HCT116 (cell line): Measurements from ENCODE around the gene NLRP12. TPM values are rescaled to one million over a fixed set of nuclear protein-coding genes. Genes with fewer than 3 reads are reported as not detected.
"Not testable (repeated sequence)": the region's sequence is repeated elsewhere in the genome, so short reads cannot be mapped to it uniquely, and the experiment has no call there.

Experiments used
- ATAC-seq: fragments of 200-7000 bp; cut with Tn5 transposase; 2 replicates; pipeline ENCODE4 v1.9.1; 2020; ENCODE audit warnings: mild to moderate bottlenecking, moderate library complexity
- BruUV-seq: library from RNA; stranded (reverse); fragments of 400-500 nt; replicated peaks from 2 replicates; lab custom pipeline; 2021; lab: Mats Ljungman, UMichigan
- CTCF ChIA-PET: fragments of 300-600 bp; sonication (Branson Sonifier 250); formaldehyde crosslinking; loops from one replicate; lab custom pipeline; 2021; ENCODE audit warnings: antibody characterized with exemption; lab: Charles Lee
- POLR2A ChIA-PET: fragments of 300-600, 350-600 bp; sonication (Branson Sonifier 250); formaldehyde crosslinking; loops from one replicate; lab custom pipeline; 2021; ENCODE audit warnings: antibody characterized with exemption; lab: Charles Lee
- RAD21 ChIA-PET, 2 experiments: fragments of 300-600 bp; sonication (Branson Sonifier 250); formaldehyde crosslinking; loops; one replicate each; lab custom pipeline; 2023; ENCODE audit warnings: low total read pairs in 2 of 2; ENCODE audit not compliant: uncharacterized antibody in 2 of 2, unreplicated experiment in 2 of 2, low non-redundant PET in 1 of 2; lab: Charles Lee
- DNase-seq: peaks from one replicate; pipeline ENCODE4 v3.0.0-alpha.2; 2010; ENCODE audit warnings: low read depth, low spot score
- H2AFZ ChIP-seq: fragments of 200-600 bp; shearing (Covaris generic), sonication (generic); 2 replicates; pipeline ENCODE4 v1.6.1; 2017; ENCODE audit warnings: low read depth, mixed run types, mixed read lengths, antibody characterized with exemption, low read length; ENCODE audit not compliant: poor library complexity, severe bottlenecking
- H3K27ac ChIP-seq: 2 replicates; pipeline ENCODE4 v1.5.1; 2012; ENCODE audit warnings: low read depth, low read length
- H3K27me3 ChIP-seq: fragments of 200-600 bp; sonication (generic); 2 replicates; pipeline ENCODE4 v1.6.1; 2016; ENCODE audit warnings: mixed run types, low read length, mixed read lengths; ENCODE audit not compliant: insufficient read depth
- H3K36me3 ChIP-seq, 2 experiments: fragments of 200-500 bp in 1 of 2; fragments of 200-600 bp in 1 of 2; sonication (Bioruptor generic) in 1 of 2; sonication (generic) in 1 of 2; 2 replicates each; pipeline versions ENCODE4 v1.5.1 to v1.6.1; 2014 to 2016; ENCODE audit warnings: low read length in 2 of 2, inconsistent platforms in 1 of 2, mixed read lengths in 1 of 2, mixed run types in 1 of 2; ENCODE audit not compliant: insufficient read depth in 2 of 2, control insufficient read depth in 1 of 2
- H3K4me1 ChIP-seq, 2 experiments: fragments of 200-600 bp in 1 of 2; sonication (generic) in 1 of 2; 2 replicates each; pipeline versions ENCODE4 v1.5.1 to v1.6.1; 2012 to 2017; ENCODE audit warnings: low read length in 2 of 2, inconsistent platforms in 1 of 2, mild to moderate bottlenecking in 1 of 2, mixed read lengths in 1 of 2, mixed run types in 1 of 2, moderate library complexity in 1 of 2; ENCODE audit not compliant: insufficient read depth in 2 of 2, control insufficient read depth in 1 of 2
- H3K4me2 ChIP-seq: fragments of 200-600 bp; sonication (generic); 2 replicates; pipeline ENCODE4 v1.6.1; 2017; ENCODE audit warnings: mixed run types, low read length, mixed read lengths
- H3K4me3 ChIP-seq, 2 experiments: fragments of 200-600 bp in 1 of 2; sonication (generic) in 1 of 2; replicated peaks in 1 of 2; 2 replicates each; pipeline ENCODE4 v1.5.1; 2011 to 2016; ENCODE audit warnings: low read length in 2 of 2, control low read depth in 1 of 2, low read depth in 1 of 2, mild to moderate bottlenecking in 1 of 2, mixed read lengths in 1 of 2, mixed run types in 1 of 2
- H3K79me2 ChIP-seq: fragments of 200-600 bp; sonication (generic); 2 replicates; pipeline ENCODE4 v1.6.1; 2017; ENCODE audit warnings: mild to moderate bottlenecking, mixed run types, low read length, moderate library complexity, mixed read lengths; ENCODE audit not compliant: insufficient read depth
- H3K9ac ChIP-seq: fragments of 200-600 bp; sonication (generic); 2 replicates; pipeline ENCODE4 v1.6.1; 2016; ENCODE audit warnings: low read length, mixed read lengths
- H3K9me2 ChIP-seq: fragments of 200-600 bp; sonication (generic), shearing (Covaris generic); 2 replicates; pipeline ENCODE4 v1.6.1; 2017; ENCODE audit warnings: mixed run types, mild to moderate bottlenecking, moderate library complexity; ENCODE audit not compliant: insufficient read depth
- H3K9me3 ChIP-seq, 2 experiments: fragments of 200-500 bp in 1 of 2; fragments of 200-600 bp in 1 of 2; sonication (Bioruptor generic) in 1 of 2; sonication (generic) in 1 of 2; 2 replicates each; pipeline ENCODE4 v1.6.1; 2014 to 2017; ENCODE audit warnings: low read length in 2 of 2, mixed read lengths in 2 of 2, inconsistent platforms in 1 of 2, low read depth in 1 of 2, mild to moderate bottlenecking in 1 of 2, mixed run types in 1 of 2, moderate library complexity in 1 of 2; ENCODE audit not compliant: control insufficient read depth in 1 of 2, insufficient read depth in 1 of 2
- H4K20me1 ChIP-seq: fragments of 200-600 bp; sonication (generic), shearing (Covaris generic); 2 replicates; pipeline ENCODE4 v1.6.1; 2017; ENCODE audit warnings: mixed run types, mild to moderate bottlenecking, moderate library complexity; ENCODE audit not compliant: insufficient read depth
- ATF3 ChIP-seq: IDR thresholded peaks from 2 replicates; pipeline ENCODE4 v1.6.1; 2012
- CBX3 ChIP-seq: IDR thresholded peaks from 2 replicates; pipeline ENCODE4 v1.6.1; 2012; ENCODE audit warnings: low read depth
- CEBPB ChIP-seq: IDR thresholded peaks from 2 replicates; pipeline ENCODE4 v1.6.1; 2012; ENCODE audit warnings: low read depth
- EGR1 ChIP-seq: IDR thresholded peaks from 2 replicates; pipeline ENCODE4 v1.6.1; 2012; ENCODE audit warnings: low read depth
- EZH2 ChIP-seq: fragments of 200-600 bp; sonication (generic); IDR thresholded peaks from 2 replicates; pipeline ENCODE4 v1.6.1; 2017; ENCODE audit warnings: antibody characterized with exemption, mixed run types
- EZH2phosphoT487 ChIP-seq: fragments of 200-600 bp; IDR thresholded peaks from 2 replicates; pipeline ENCODE4 v1.6.1; 2018; ENCODE audit warnings: antibody characterized with exemption, borderline replicate concordance
- FOSL1 ChIP-seq: IDR thresholded peaks from 2 replicates; pipeline ENCODE4 v1.6.1; 2012; ENCODE audit warnings: low read depth
- POLR2A ChIP-seq: IDR thresholded peaks from 2 replicates; pipeline ENCODE4 v1.7.0; 2011; ENCODE audit warnings: borderline replicate concordance; ENCODE audit not compliant: insufficient read depth, insufficient read length; ENCODE audit errors: extremely low read depth
- SRF ChIP-seq: IDR thresholded peaks from 2 replicates; pipeline ENCODE4 v1.6.1; 2012; ENCODE audit warnings: low read depth
- TCF7L2 ChIP-seq: IDR thresholded peaks from 2 replicates; pipeline ENCODE4 v1.7.0; 2011; ENCODE audit warnings: borderline replicate concordance, inconsistent platforms; ENCODE audit not compliant: insufficient read depth, insufficient read length; ENCODE audit errors: extremely low read depth
- ZBTB33 ChIP-seq: IDR thresholded peaks from 2 replicates; pipeline ENCODE4 v1.6.1; 2011; ENCODE audit warnings: mild to moderate bottlenecking, low read length, moderate library complexity; ENCODE audit not compliant: insufficient replicate concordance; ENCODE audit errors: extremely low read depth
- ZNF274 ChIP-seq: fragments of 200-500 bp; sonication (Bioruptor generic); IDR thresholded peaks from 2 replicates; pipeline ENCODE4 v1.6.1; 2014; ENCODE audit warnings: mild to moderate bottlenecking, low read depth, low read length, inconsistent platforms
- intact Hi-C: fragments of 100-400 bp; cut with micrococcal nuclease; formaldehyde crosslinking; loops from 2 replicates; pipeline ENCODE4 v1.10.0; 2022
- total RNA-seq: library from RNA; stranded (reverse); gene quantifications from one replicate; pipeline ENCODE4 v1.2.1, GENCODE V29; 2021; ENCODE audit not compliant: unreplicated experiment

NLRP12 gene
- total RNA-seq, 1 experiment from 2014 or later: 0.25 TPM

- no TSS peak for BruUV-seq
- Histone ChIP-seq H3K9me3 (no peaks in the 10 kb centered on the region), H3K4me3 (no peak overlapping the region), H3K36me3 (no peaks in the 10 kb centered on the region), H3K27me3 (no peaks in the 10 kb centered on the region), H3K79me2 (no peaks in the 10 kb centered on the region), H2AFZ (no peak overlapping the region), H3K4me1 (peaks cover 0 to 11% of the 10 kb centered on the region in 2 experiments; a peak in 1 of 4 replicates), H3K4me2 (peak overlapping the region; percentile 40), H3K27ac (no peak overlapping the region), H3K9me2 (no peaks in the 10 kb centered on the region), H4K20me1 (no peaks in the 10 kb centered on the region), H3K9ac (no peak overlapping the region)
- ChIA-PET POLR2A (no interaction called here), RAD21 (no interaction called here), CTCF (no interaction called here)
- DNase-seq (no peak), ATAC-seq (peak; percentile 66)
- TF ChIP-seq EZH2: no peak
- TF ChIP-seq POLR2A: no peak
- no peak for TF ChIP-seq ZBTB33
- TF ChIP-seq TCF7L2: no peak
- no peak for TF ChIP-seq FOSL1
- TF ChIP-seq ZNF274: no peak
- intact Hi-C loops: no loop called here
Measured at GRCh38 chr19:53785196-53785889, 38.8 kb downstream of the NLRP12 start.

GRCh38 chr19:53782698-53783097 lies 41.4 kb downstream of the NLRP12 start:
- DNase-seq (no peak), ATAC-seq (no peak)
- H3K27ac ChIP-seq: no peak overlapping the region
- H4K20me1 ChIP-seq: no peaks in the 10 kb centered on the region
- ChIA-PET RAD21 (no interaction called here), POLR2A (no interaction called here), CTCF (interaction anchor here (1.3 kb wide), 1 partner anchor 10 kb away, joined by 4 read pairs; no protein-coding TSS in a partner anchor)
- peaks cover 0 to 11% of the 10 kb centered on the region in 2 experiments; a peak in 1 of 4 replicates for H3K4me1 ChIP-seq
- no peak overlapping the region for H3K4me2 ChIP-seq
- no peaks in the 10 kb centered on the region for H3K9me2 ChIP-seq
- H2AFZ ChIP-seq: no peak overlapping the region
- intact Hi-C loops: no loop called here
- no peaks in the 10 kb centered on the region for H3K36me3 ChIP-seq
- H3K79me2 ChIP-seq: no peaks in the 10 kb centered on the region
- BruUV-seq: no TSS peak
- TF ChIP-seq EZH2 (no peak), SRF (no peak), ATF3 (no peak), CEBPB (no peak), EZH2phosphoT487 (no peak), EGR1 (no peak), CBX3 (no peak), ZNF274 (no peak)
- TF ChIP-seq, all 23 proteins: peak for 0
- H3K9me3 ChIP-seq: no peaks in the 10 kb centered on the region
- H3K9ac ChIP-seq: no peak overlapping the region
- no peaks in the 10 kb centered on the region for H3K27me3 ChIP-seq
- H3K4me3 ChIP-seq: no peak overlapping the region

- H2AFZ ChIP-seq, H3K27ac ChIP-seq, BruUV-seq, POLR2A ChIA-PET, intact Hi-C loops, H3K36me3 ChIP-seq, H3K79me2 ChIP-seq, ATAC-seq, H3K27me3 ChIP-seq, H4K20me1 ChIP-seq, DNase-seq, H3K9ac ChIP-seq, H3K4me2 ChIP-seq, H3K4me3 ChIP-seq, RAD21 ChIA-PET, H3K9me2 ChIP-seq, H3K9me3 ChIP-seq: not testable (repeated sequence)
- CTCF ChIA-PET: interaction anchor here (2.0 kb wide), 1 partner anchor 243 kb away, joined by 5 read pairs; no protein-coding TSS in a partner anchor
- H3K4me1 ChIP-seq: peaks cover 0 to 11% of the 10 kb centered on the region in 2 experiments; a peak in 1 of 4 replicates
Measured at GRCh38 chr19:53781332-53781731, 42.8 kb downstream of the NLRP12 start.
